GM10847 (cell line): ENCODE measurements around the gene FXYD1.

Experiments used
- POLR2A ChIP-seq: IDR thresholded peaks from 2 replicates; pipeline ENCODE4 v1.6.1; 2011; ENCODE audit not compliant: insufficient read length; ENCODE audit errors: extremely low read depth

The FXYD1 gene

DNA sequence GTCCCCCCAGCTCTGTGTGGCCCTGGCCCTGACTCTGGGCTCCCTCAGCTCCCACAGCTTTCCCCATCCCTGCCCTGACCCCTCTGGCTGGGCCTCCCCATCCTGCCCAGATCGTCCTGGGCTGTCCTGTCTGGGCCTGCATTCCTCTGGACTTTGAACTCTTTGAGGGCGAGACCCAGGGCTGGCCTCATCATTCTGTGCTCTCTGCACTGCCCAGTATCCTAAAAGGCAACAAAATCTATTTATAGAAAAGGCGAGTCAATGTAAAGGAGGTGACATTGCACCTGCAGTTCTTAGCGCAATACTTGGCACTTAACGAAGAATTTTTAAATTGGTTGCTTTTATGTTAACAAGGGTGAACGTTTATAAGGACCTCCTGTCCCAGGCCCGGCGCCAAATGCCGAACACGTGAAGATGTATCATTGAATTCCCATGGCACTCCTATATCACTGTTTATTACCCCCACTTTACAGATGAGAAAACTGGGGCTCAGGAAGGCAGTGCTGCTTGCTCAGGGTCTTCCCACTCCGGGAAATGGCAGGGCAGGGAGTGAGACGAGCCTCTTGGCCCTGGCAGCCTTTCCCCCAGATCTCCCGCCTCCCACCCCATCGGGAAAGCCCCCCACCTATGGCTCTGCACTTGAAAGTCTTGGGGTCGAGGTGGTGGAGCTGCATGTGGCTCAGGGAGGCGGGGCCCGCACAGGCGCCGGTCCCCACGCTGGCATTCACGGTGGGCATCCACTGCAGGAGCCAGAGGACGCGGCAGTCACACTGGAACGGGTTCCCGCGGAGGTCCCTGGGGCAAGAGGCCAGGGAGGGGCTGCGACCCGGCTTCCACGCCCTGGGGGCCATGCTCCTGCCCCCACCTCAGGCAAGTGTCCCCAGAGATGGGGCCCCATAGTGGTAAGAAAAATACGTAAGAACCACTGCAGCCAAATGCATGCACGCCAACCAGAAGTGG lies 7.6 kb upstream of the FXYD1 start:
- TF ChIP-seq POLR2A = no peak

DNA sequence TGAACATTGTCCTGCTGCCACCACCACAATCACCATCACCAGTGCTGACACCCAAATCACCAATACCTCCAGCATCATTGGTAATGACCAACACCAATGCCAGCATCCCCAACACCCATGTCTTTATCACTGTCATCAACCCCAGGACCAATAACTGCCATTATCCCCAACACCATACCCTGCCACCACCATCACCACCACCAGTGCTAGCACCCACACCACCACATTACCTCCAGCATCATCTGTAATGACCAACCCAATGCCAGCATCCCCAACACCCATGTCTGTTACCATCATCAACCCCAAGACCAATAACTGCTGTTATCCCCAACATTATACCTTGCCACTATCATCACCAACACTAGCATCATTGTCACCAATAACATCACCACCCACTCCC lies 6.4 kb upstream of the FXYD1 start:
- no peak for TF ChIP-seq POLR2A

DNA sequence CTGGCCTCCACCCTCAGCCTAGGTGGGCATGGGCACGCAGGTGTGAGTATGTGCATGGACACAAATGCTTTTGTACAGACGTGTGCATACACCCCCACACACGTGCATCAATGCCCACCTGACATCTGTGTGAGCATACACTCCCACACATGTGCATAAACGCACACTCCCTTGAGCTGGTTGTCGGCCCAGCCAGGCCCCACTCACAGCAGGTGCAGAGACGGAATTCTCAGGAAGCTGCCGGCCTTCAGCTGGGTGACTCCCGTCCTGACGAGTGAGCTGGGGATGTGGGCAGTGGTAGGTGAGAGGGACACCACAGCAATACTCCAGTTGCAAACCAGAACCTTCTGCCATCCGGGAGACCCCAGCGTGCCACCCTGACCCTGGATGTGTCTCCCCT lies 4.8 kb upstream of the FXYD1 start:
- TF ChIP-seq POLR2A = no peak

DNA sequence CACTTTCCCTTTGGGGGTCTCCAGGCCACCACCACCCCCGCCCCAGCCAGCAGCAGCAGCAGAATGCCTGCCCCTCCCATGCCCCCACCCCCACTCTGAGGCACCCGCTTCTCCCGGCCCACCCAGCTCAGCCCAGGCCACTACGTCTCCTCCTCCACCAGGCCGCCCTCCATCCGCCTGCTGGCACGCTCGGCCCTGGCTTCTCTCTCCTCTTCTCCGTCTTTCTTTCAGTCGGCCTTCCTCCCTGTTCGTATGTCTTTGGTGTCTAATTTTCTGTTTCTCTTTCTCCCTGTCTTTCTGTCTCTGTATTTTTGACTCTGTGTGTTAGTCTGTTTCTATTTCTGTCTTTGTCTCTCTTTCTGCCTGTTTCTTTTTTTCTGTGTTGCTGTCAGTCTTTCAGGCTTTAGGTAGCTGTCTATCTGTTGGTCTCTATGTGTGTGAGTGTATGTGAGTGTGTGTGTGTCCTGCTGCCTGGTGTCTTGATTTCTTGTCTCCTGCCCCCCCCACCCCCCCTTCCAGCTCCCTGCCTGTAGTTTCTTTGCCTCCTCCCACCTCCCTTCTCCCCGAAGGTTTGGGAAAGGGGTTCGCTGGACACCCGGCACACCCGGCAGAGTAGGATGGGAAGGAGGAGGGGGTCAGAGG lies 3.9 kb upstream of the FXYD1 start, which contains the start of gene LGI4:
TSS of gene LGI4 (minus strand) at position 459 of the 642 bp plus-strand sequence. CDS start at position 80, 379 bp downstream.
- TF ChIP-seq POLR2A = no peak

DNA sequence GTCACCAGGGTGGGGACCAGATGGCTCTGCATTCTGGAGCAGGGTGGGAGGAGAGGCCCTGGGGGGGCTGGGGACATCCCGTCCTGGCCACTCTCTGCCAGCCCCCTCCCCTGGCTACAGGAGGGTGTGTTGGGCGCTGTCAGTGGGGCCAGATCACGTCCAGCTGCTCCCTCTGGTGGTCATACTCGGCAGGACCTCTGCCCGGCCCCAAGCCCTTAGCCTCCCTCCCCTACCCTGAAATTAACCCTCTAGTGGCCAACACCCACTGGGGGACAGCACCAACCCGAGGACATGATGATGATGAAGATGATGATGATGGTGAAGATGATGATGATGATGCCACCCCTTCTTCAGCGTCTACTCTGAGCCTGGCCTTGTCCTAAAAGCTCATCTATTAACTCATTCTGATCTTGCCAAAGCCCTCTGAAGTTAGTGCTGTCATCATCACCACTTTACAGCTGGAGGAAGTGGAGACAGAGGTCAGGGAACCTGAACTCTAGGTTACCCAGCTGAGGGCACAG lies 3.2 kb upstream of the FXYD1 start:
- TF ChIP-seq POLR2A = no peak

DNA sequence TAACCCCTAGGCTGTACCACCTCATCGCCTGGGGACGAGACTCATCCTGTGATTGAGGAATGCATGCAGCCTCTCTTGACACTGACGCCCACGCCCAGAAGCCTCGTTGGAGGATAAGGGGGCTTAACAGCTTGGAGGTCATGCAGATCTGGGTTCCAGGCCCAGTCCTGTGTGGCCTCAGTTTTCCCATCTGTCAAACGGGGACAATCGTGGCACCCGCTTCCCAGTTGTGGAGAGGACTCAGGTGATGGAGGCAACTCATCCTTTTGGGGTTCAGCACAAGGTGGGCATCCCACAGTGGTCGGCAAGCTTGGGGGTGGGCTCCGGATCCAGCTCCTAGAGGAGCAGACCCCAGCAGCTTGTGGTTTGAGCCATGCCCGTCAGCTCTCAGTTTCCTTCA lies 2.4 kb upstream of the FXYD1 start:
- TF ChIP-seq POLR2A = no peak

DNA sequence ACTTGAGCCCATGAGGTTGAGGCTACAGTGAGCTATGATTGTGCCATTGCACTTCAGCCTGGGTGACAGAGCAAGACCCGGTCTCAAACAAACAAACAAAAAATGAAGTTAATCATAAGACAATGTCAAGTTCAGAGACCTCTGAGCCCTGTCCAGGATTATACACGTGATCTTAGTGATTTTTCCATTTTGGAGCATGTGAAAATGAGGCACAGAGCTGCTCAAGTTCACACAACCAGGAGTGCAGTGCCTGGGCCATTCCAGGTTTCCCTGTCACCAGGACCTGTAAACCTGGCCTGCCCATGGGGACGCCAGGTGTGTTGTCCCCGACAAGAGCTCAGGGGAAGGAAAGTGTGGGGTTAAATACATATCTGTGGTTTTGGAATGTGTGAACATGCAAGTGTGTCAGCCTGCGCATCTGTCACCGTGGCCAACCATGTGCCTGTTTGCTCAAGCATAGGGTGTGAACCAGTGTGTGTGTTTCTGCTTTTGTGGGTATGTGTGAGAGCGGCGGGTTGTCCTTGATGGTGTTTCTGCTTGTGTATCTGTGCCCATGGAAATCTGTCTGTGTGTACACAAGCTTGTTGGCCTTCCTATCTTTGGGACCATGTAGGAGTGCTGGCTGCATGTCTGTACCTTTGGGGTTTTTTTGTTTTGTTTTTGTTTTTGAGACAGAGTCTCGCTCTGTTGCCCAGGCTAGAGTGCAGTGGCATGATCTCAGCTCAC lies 1.5 kb upstream of the FXYD1 start:
- TF ChIP-seq POLR2A = no peak

DNA sequence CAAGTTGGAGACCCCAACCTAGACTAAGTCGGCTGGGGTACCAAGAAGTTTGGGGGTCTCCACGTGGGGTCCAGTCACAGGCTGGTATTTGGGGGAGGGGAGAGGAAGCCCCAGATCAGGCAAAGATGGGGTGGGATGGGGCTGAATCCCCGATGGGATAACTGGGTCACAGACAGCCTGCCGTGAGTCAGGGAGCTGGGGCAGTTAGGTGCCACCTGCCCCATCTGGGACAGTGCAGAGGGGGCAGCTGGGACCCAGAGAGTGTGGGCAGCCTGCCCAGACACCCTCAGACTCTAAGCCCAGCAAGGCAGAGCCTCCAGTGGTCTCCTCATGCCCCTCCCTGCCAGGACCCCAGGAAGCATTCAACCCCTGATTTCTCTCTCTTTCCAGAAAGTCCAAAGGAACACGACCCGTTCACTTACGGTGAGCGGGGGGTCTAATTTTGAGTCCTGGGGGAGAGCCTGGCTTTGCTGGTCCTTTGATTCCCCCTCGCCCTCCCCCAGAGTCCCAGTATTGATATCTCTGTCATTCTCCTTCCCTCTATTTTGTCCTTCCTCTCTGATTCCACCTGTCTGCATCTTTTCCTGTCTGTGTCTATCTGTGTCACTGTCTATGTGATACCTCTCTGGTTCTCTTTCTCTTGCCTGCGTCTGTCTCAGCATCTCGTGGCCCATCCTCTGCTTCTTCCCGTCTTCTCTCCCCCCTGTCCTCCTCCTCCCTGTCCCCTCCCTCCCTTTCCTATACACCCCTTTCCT lies 1.8 kb downstream of the FXYD1 start:
- TF ChIP-seq POLR2A = no peak

DNA sequence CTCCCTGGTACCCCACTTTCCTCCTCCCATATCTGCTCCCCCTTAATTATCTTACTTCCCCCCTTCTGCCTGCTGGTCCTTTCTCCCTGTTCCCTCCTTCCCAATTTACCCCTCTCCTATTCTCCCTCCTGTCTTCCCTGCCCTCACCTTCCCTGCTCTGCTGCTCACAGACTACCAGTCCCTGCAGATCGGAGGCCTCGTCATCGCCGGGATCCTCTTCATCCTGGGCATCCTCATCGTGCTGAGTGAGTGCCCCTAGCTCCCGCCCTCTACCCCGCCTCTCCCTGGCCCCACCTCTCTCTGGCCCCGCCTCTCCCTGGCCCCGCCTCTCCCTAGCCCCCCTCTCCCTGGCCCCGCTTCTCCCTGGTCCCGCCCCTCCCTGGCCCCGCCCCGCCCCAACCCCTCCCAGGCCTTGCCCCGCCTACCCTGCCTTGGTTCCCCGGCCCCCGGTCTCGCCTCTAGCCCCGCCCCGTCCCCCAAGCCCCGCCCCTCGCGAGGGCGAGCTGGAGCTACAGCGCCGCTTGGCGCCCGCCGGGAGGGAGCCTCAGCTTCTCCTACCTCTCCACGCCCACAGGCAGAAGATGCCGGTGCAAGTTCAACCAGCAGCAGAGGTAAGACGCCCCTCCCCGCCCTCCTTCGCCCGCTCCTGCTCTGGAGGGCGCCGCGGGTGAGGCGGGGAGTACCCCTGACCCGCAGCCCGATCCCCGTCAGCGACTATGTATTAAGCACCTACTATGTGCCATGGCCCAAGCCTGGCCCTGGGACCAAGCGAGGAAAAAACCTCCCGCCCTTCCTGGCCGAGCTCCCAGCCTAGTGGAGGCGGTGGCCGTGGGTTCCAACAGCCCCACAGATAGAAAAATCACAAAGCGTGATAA lies 2.6 kb downstream of the FXYD1 start:
- TF ChIP-seq POLR2A = no peak

DNA sequence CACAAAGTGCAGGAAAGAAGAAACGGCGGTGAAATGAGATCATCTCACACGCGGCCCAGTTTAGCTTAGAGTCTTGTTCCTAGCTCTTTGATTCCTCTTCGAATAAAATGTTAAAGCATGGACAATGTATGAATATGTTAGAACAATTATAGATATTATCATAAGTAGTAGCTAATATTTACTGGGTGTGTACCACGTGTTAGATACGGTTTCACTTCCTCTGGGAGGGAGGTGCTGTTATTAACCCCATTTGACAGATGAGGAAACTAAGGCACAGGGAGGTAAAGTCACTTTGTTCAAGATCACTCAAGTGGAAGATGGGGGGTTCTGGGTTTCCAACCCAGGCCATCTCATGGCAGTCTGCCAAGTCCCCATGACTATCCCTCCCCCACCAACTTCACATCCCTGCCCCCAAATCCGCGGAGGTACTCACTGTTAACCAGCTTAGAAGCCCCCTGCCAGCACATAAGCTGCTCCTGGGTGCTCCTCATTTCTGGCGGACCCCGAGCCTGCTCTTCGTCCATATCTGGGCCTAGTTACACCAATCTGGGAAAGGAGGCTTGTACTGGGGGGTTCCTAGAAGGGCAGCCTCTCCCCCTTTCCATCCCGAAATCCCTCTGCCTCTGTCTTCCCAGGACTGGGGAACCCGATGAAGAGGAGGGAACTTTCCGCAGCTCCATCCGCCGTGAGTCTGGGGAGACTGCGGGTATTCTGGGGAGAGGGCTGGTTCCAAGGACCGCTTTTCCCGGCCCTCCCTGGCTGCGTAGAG lies 3.4 kb downstream of the FXYD1 start:
- TF ChIP-seq POLR2A = no peak

DNA sequence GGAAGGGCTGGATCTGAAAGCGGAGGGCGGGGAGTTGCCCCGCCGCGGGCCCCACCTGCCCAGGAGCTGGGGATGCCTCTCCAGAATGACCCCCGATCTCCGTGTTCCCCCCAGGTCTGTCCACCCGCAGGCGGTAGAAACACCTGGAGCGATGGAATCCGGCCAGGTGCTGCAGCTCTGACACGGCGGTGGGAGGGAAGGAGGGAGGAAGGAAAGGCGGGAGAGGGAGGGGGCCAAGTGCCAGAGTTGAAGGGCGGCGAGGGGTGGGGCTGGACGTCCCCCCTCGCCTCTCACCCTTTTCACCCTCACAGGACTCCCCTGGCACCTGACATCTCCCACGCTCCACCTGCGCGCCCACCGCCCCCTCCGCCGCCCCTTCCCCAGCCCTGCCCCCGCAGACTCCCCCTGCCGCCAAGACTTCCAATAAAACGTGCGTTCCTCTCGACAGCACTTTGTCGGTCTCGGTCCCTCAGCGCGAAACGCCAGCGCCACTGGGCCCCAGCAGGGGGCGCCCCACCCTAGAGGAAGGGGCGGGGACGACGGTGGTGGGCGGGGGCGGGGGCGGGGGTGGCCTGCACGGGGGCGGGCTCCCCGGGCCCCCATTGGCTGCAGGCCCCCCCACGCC lies 4.1 kb downstream of the FXYD1 start:
- TF ChIP-seq POLR2A = no peak

DNA sequence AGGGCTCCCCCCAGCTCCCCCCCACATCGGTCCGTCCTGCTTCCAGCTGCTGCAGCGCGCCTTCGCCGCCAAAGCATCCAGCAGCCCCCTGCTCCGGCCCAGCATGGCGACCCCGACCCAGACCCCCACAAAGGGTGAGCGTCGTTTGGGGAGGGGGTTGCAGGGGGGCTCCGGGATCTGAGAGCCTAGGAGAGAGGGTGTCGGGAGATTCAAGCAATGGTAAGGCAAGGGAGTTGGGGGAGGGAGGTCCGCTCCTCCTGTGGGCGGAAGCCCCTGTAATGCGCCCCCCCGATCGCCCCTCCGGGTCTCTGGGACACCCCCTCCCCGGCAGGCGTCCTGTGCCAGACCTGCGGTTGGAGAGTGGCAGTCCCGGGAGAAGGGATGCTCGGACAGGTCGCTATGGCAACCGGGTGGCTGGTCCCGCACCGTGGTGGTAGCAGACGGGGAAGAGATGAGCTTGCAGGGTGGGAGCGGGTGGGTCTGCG lies 4.6 kb downstream of the FXYD1 start, which contains the start of gene FXYD7:
TSS of gene FXYD7 (plus strand) at position 25 of the 485 bp plus-strand sequence. CDS start at position 104, 79 bp downstream.
- no peak for TF ChIP-seq POLR2A
